Measurements from ENCODE around the gene CD79A. TPM values are rescaled to one million over a fixed set of nuclear protein-coding genes. Genes with fewer than 3 reads are reported as not detected.

CD79A gene
- total RNA-seq, 2 donors from 2014 or later: 0.59 TPM; not detected in 1

DNA sequence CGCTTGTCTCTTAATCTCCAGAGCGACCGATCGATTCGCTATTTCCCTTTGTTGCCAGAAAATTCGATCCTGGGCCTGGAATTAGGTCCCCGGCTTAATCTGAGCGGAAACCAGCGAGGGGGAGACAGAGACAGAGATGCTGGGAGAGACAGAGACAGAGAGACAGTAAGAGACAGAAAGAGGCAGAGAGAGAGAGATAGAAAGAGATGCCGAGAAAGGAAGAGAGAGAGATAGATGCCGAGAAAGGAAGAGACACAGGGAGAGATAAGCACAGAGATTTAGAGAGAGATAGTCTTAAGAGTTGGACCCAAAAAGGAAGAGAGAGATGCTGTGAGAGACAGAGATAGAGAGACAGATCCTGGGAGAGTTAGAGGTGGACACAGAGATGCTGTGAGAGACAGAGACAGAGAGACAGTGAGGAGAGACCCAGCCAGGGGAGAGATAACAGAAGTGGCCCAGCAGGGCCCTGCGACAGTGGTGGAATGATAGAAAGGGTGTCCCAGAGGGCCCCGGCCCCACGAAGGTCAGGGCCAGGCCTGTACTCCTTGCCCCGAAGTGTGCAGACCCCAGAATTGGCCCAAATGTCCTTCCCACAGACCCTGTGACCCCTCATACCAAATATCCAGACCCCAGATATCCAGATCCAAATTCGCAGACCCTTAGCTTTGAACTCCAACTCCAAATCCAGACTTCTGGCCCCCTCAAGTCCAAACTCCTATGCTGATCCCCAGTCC, 49.9 kb downstream of the CD79A start:
- TF ChIP-seq POLR2AphosphoS5 (IDR thresholded peaks at IDR 0.05): no peak
- TF ChIP-seq, protein P1, sequence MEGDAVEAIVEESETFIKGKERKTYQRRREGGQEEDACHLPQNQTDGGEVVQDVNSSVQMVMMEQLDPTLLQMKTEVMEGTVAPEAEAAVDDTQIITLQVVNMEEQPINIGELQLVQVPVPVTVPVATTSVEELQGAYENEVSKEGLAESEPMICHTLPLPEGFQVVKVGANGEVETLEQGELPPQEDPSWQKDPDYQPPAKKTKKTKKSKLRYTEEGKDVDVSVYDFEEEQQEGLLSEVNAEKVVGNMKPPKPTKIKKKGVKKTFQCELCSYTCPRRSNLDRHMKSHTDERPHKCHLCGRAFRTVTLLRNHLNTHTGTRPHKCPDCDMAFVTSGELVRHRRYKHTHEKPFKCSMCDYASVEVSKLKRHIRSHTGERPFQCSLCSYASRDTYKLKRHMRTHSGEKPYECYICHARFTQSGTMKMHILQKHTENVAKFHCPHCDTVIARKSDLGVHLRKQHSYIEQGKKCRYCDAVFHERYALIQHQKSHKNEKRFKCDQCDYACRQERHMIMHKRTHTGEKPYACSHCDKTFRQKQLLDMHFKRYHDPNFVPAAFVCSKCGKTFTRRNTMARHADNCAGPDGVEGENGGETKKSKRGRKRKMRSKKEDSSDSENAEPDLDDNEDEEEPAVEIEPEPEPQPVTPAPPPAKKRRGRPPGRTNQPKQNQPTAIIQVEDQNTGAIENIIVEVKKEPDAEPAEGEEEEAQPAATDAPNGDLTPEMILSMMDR (IDR thresholded peaks at IDR 0.05): no peak
- no peak for TF ChIP-seq POLR2A (IDR thresholded peaks at IDR 0.05)
- Histone ChIP-seq H3K9me3 (no peaks in the 10 kb centered on the region), H3K4me1 (replicated peaks) (no peaks in the 10 kb centered on the region), H3K36me3 (no peaks in the 10 kb centered on the region), H3K4me3 (no peak overlapping the region), H3K27me3 (replicated peaks; ENCODE audit: insufficient read depth) (peaks cover 12% of the 10 kb centered on the region), H3K27ac (no peak overlapping the region)
- intact Hi-C loops (cut with DNase I): no loop called here
- no peak for DNase-seq (ENCODE audit: low spot score)
- WGBS: 74% methylated on average over 16 of the region's 16 CpGs

DNA sequence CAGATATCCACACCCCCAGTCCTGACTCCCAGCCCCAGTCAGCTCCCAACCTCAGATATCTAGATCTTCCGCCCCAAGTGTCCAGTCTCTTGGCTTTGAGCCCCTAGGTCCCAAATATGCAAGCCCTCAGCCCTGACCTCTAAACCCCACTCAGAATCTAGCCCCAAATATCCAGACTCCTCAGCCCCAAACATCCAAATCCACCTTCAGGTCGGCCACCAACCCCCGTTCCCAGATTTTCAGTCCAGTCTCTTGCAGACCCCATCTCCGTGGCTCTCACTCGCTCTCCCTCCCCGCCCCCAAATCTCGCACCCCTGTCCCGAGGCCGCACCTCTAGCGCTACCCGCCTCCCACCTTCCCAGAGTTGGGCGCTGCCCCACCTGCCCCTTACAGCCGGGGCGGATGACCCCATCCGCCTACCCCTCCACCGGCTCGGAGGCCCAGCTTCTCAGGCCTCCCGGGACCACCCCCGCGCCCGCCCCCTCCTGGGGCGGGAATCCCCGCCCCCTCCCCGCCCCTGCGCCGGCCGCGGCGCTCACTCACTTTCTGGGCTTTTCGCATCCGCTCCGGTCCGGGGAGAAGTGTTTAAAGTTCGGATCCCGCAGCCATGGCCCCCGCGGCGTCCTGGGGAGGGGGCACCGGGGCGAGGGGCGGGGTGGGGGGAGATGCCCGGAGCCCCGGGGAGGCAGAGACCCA, 50.6 kb downstream of the CD79A start:
- H3K4me1 ChIP-seq (replicated peaks): no peaks in the 10 kb centered on the region
- H3K4me3 ChIP-seq: peak overlapping the region; percentile 31 to 39
- no peaks in the 10 kb centered on the region for H3K9me3 ChIP-seq
- H3K27me3 ChIP-seq (replicated peaks; ENCODE audit: insufficient read depth): peaks cover 12% of the 10 kb centered on the region
- TF ChIP-seq, protein P1 (IDR thresholded peaks at IDR 0.05): no peak
- TF ChIP-seq POLR2AphosphoS5 (IDR thresholded peaks at IDR 0.05): no peak
- TF ChIP-seq POLR2A (IDR thresholded peaks at IDR 0.05): no peak
- intact Hi-C loops (cut with DNase I): no loop called here
- 13% methylated on average over 43 of the region's 43 CpGs for WGBS
- no peak overlapping the region for H3K27ac ChIP-seq
- H3K36me3 ChIP-seq: no peaks in the 10 kb centered on the region
- DNase-seq (ENCODE audit: low spot score): no peak

DNA sequence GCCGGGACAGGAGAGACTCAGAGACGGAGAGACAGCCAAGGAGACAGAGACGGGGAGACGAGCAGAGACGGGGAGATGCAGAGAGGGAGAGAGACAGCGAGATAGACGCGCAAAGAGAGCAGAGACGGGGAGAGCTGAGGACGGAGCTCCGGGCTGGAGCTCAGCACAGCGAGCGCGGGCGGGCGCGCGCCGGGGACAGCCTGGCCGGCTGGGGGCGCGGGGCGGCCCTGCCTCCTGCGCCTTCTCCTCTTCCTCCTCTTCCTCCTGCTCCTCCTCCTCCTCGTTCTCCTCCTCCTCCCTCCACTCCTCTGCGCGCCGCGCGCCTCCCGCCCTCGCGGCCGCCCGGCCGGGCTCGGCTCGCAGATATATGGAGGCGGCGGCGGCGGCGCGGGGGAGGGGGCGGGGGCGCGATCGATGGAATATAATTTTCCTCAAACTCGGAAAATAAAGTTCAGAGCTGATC, 51.2 kb downstream of the CD79A start, which contains the start of gene ERFL:
Gene ERFL (minus strand): TSS at position 229 of the 463 bp plus-strand sequence. CDS start 15,530 bp downstream, outside the sequence.
- DNase-seq (ENCODE audit: low spot score): no peak
- intact Hi-C loops (cut with DNase I): no loop called here

DNA sequence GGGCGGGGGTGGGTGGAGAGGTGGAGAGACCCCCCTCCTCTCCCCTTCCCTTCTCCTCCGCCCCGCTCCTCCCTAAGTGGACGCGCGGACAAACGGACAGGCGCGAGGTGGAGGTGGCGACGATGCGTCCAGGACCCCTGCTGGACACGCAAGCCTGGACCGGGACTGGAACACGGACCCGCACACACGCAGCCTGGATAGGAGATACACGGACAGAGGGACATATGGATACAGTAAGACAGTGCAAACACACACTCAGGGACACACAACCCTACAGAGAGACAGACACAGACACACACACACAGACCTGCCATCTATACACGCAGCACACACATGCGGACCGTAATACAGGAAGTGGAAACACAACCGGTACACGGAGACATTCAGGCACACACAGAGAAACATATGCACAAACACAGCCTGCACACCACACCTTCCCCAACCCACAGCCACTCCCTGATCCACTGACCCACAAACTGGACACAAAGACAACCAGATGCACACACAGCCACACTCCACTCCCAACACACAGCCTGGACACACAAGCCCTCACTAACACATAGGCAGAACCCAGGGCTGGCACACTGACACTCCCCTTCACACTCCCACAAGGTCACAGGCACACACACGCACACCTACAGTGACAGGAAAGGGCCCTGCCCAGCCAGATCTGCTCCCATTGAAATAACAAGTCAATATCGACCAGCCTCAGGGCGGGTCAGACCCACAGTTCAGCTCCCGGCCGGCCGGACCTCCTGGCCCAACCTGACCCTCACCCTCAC, 51.9 kb downstream of the CD79A start:
- intact Hi-C loops (cut with DNase I): no loop called here
- DNase-seq (ENCODE audit: low spot score): no peak
- H3K4me3 ChIP-seq: peak overlapping the region; percentile 31 to 39

More for the DNA sequence above, 51.2 kb downstream of the CD79A start, which contains the start of gene ERFL:
- Histone ChIP-seq H3K27ac (no peak within 1 kb of the TSS), H3K27me3 (replicated peaks; ENCODE audit: insufficient read depth) (peaks cover 10% of the 10 kb centered on the region), H3K4me3 (peak within 1 kb of the TSS; percentile 31 to 39), H3K9me3 (no peaks in the 10 kb centered on the region), H3K36me3 (no peaks in the 10 kb centered on the region), H3K4me1 (replicated peaks) (no peaks in the 10 kb centered on the region)
- TF ChIP-seq POLR2A (IDR thresholded peaks at IDR 0.05) (no peak), POLR2AphosphoS5 (IDR thresholded peaks at IDR 0.05) (no peak)
- TF ChIP-seq, protein P1 (IDR thresholded peaks at IDR 0.05): no peak
- WGBS: under 1% methylated on average over 45 of the region's 49 CpGs

More for the DNA sequence above, 51.9 kb downstream of the CD79A start:
- Histone ChIP-seq H3K27me3 (replicated peaks; ENCODE audit: insufficient read depth) (peaks cover 10% of the 10 kb centered on the region), H3K4me1 (replicated peaks) (no peaks in the 10 kb centered on the region), H3K36me3 (no peaks in the 10 kb centered on the region), H3K27ac (no peak overlapping the region), H3K9me3 (no peaks in the 10 kb centered on the region)
- WGBS: 9% methylated on average over 29 of the region's 29 CpGs
- TF ChIP-seq, protein P1 (IDR thresholded peaks at IDR 0.05): no peak
- TF ChIP-seq POLR2A (IDR thresholded peaks at IDR 0.05) (no peak), POLR2AphosphoS5 (IDR thresholded peaks at IDR 0.05) (no peak)
